Stimulated activated CD4-positive, alpha-beta T cell treated with anti-CD3 and anti-CD28 coated beads, Interleukin-12 subunit alpha, Interleukin-12 subunit beta, amount 100 ng/mL, for 48 hours (primary cell): Measurements from ENCODE around the gene MSI2.
"Not testable (repeated sequence)": the region's sequence is repeated elsewhere in the genome, so short reads cannot be mapped to it uniquely, and the experiment has no call there.

ENCODE experiments used
- DNase-seq, 3 donors: peaks; one replicate each; pipeline ENCODE4 v3.0.0-alpha.2; 2020; ENCODE audit warnings: low read depth in 2 of 3, low spot score in 1 of 3

Gene MSI2

GRCh38 chr17:57606111-57606875 lies 350.0 kb downstream of the MSI2 start:
- no peak for DNase-seq

- no peak for DNase-seq
Measured at GRCh38 chr17:57607553-57608120, 351.3 kb downstream of the MSI2 start.

GRCh38 chr17:57608369-57609124 lies 352.2 kb downstream of the MSI2 start:
- no peak for DNase-seq

- no peak for DNase-seq
Measured at GRCh38 chr17:57609125-57609877, 353.0 kb downstream of the MSI2 start.

GRCh38 chr17:57609878-57610270 lies 353.6 kb downstream of the MSI2 start:
- DNase-seq: no peak

- DNase-seq: no peak
Measured at GRCh38 chr17:57612202-57613071, 356.1 kb downstream of the MSI2 start.

GRCh38 chr17:57614742-57615141 lies 358.4 kb downstream of the MSI2 start:
- no peak for DNase-seq

- DNase-seq: no peak
Measured at GRCh38 chr17:57615836-57616757, 359.8 kb downstream of the MSI2 start.

GRCh38 chr17:57617218-57617617 lies 360.9 kb downstream of the MSI2 start:
- no peak for DNase-seq

- no peak for DNase-seq
Measured at GRCh38 chr17:57619061-57619937, 363.0 kb downstream of the MSI2 start.

GRCh38 chr17:57620576-57620975 lies 364.3 kb downstream of the MSI2 start:
- DNase-seq: no peak

GRCh38 chr17:57621791-57622190 lies 365.5 kb downstream of the MSI2 start:
- not testable (repeated sequence) for DNase-seq

GRCh38 chr17:57622306-57622682 lies 366.0 kb downstream of the MSI2 start:
- no peak for DNase-seq

GRCh38 chr17:57622683-57623433 lies 366.5 kb downstream of the MSI2 start:
- DNase-seq: no peak

GRCh38 chr17:57623620-57624019 lies 367.3 kb downstream of the MSI2 start:
- no peak for DNase-seq

- DNase-seq: no peak
Measured at GRCh38 chr17:57624386-57624785, 368.1 kb downstream of the MSI2 start.

GRCh38 chr17:57625511-57625910 lies 369.2 kb downstream of the MSI2 start:
- no peak for DNase-seq

GRCh38 chr17:57625957-57626356 lies 369.6 kb downstream of the MSI2 start:
- DNase-seq: no peak
